ENCODE results near the gene RUBCNL. TPM values are rescaled to one million over a fixed set of nuclear protein-coding genes. Genes with fewer than 3 reads are reported as not detected.

Gene RUBCNL
- total RNA-seq, 1 donor from 2014 or later, result 3.5 TPM

- no peak overlapping the region for H3K4me3 ChIP-seq
- intact Hi-C loops (cut with DNase I), result no loop called here
- DNase-seq, result no peak
- H3K27ac ChIP-seq, result no peak overlapping the region
- H3K27me3 ChIP-seq (ENCODE audit: low read depth), result peaks cover 33% of the 10 kb centered on the region
- peaks cover 25% of the 10 kb centered on the region for H3K4me1 ChIP-seq
- no peaks in the 10 kb centered on the region for H3K36me3 ChIP-seq
- no peak for ATAC-seq
- TF ChIP-seq, protein P1, sequence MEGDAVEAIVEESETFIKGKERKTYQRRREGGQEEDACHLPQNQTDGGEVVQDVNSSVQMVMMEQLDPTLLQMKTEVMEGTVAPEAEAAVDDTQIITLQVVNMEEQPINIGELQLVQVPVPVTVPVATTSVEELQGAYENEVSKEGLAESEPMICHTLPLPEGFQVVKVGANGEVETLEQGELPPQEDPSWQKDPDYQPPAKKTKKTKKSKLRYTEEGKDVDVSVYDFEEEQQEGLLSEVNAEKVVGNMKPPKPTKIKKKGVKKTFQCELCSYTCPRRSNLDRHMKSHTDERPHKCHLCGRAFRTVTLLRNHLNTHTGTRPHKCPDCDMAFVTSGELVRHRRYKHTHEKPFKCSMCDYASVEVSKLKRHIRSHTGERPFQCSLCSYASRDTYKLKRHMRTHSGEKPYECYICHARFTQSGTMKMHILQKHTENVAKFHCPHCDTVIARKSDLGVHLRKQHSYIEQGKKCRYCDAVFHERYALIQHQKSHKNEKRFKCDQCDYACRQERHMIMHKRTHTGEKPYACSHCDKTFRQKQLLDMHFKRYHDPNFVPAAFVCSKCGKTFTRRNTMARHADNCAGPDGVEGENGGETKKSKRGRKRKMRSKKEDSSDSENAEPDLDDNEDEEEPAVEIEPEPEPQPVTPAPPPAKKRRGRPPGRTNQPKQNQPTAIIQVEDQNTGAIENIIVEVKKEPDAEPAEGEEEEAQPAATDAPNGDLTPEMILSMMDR (IDR thresholded peaks at IDR 0.05), result no peak
- H3K9me3 ChIP-seq, result no peaks in the 10 kb centered on the region
These were observed 1.8 kb upstream of the RUBCNL start for GRCh38 chr13:46388846-46389245.

DNA sequence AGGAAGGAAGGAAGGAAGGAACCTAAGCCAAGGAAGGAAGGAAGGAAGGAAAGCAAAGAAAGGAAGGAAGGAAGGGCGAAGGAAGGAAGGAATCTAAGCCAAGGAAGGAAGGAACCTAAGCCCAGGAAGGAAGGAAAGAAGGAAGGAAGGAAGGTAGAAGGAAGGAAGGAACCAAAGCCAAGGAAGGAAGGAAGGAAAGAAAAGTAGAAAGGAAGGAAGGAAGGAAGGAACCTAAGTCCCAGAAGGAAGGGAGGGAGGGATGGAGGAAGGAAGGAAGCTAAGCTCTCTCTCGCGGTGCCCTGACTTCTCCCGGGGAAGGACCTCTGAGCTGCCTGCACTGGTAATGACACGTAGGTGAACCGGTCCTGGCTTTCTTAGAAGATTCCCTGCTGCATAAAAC is 1.3 kb upstream of the RUBCNL start:
- DNase-seq (no peak), ATAC-seq (no peak)
- no peaks in the 10 kb centered on the region for H3K36me3 ChIP-seq
- TF ChIP-seq, protein P1 (IDR thresholded peaks at IDR 0.05), result no peak
- H3K4me3 ChIP-seq, result no peak overlapping the region
- no peaks in the 10 kb centered on the region for H3K9me3 ChIP-seq
- peaks cover 33% of the 10 kb centered on the region for H3K27me3 ChIP-seq (ENCODE audit: low read depth)
- intact Hi-C loops (cut with DNase I), result no loop called here
- peaks cover 25% of the 10 kb centered on the region for H3K4me1 ChIP-seq
- H3K27ac ChIP-seq, result no peak overlapping the region

GRCh38 chr13:46386392-46387063 is 524 bp downstream of the RUBCNL start:
- H3K36me3 ChIP-seq, result no peaks in the 10 kb centered on the region
- TF ChIP-seq, protein P1 (IDR thresholded peaks at IDR 0.05), result no peak
- ATAC-seq (peak; percentile 30 to 40), DNase-seq (no peak)
- peak overlapping the region; percentile 59 for H3K4me3 ChIP-seq
- H3K27me3 ChIP-seq (ENCODE audit: low read depth), result peaks cover 33% of the 10 kb centered on the region
- intact Hi-C loops (cut with DNase I), result no loop called here
- peaks cover 25% of the 10 kb centered on the region for H3K4me1 ChIP-seq
- peak overlapping the region; percentile 53 for H3K27ac ChIP-seq
- no peaks in the 10 kb centered on the region for H3K9me3 ChIP-seq

DNA sequence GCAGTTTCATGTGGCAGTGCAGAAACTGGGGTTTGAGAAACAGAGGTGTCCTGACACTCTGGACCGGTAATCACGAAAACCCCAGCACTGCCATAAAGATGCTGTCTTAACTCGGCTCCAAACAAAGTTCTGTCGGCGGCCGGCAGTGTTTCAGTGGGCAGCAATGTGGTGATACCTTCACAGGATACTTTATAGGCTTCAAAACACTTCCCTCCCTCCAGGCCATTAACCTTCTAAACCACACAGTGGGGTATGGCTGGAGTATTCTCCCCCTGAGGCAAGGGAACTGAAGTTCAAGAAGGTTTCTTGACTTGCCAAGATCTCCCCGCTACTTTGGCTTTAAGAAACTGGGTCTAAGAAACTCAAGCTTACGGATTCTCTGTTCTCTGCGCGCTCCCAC is 1.1 kb downstream of the RUBCNL start:
- intact Hi-C loops (cut with DNase I), result no loop called here
- H3K4me3 ChIP-seq, result peak overlapping the region; percentile 59
- H3K4me1 ChIP-seq, result peaks cover 25% of the 10 kb centered on the region
- H3K36me3 ChIP-seq, result no peaks in the 10 kb centered on the region
- DNase-seq (no peak), ATAC-seq (no peak)
- TF ChIP-seq, protein P1 (IDR thresholded peaks at IDR 0.05), result no peak
- no peak overlapping the region for H3K27ac ChIP-seq
- H3K27me3 ChIP-seq (ENCODE audit: low read depth), result peaks cover 33% of the 10 kb centered on the region
- no peaks in the 10 kb centered on the region for H3K9me3 ChIP-seq

DNA sequence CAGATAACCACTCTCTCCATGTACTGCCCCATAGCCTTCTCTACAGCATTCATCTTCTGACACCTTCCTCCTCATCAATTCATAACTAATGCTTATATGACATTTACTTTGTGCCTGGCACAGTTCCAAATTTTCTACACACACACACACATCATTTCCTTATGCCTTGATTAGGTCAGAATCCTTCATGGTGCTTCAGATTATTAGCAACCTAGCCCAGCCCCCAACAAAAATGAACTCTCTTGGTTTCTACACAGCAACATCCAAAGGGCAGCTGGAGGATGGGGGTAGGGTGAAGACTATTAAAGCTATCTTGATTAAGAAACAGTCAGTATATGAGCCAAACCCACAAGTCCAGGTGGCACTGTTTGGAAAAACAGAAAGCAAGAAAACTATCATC is 3.7 kb downstream of the RUBCNL start:
- DNase-seq (no peak), ATAC-seq (no peak)
- TF ChIP-seq, protein P1 (IDR thresholded peaks at IDR 0.05), result no peak

More for the DNA sequence above, 3.7 kb downstream of the RUBCNL start:
- H3K36me3 ChIP-seq, result no peaks in the 10 kb centered on the region
- no peak overlapping the region for H3K27ac ChIP-seq
- peaks cover 33% of the 10 kb centered on the region for H3K27me3 ChIP-seq (ENCODE audit: low read depth)
- no peak overlapping the region for H3K4me3 ChIP-seq
- intact Hi-C loops (cut with DNase I), result no loop called here
- H3K9me3 ChIP-seq, result no peaks in the 10 kb centered on the region
- peaks cover 7% of the 10 kb centered on the region for H3K4me1 ChIP-seq

Measured in lower lobe of right lung (tissue), 2 donors.